WTC11 (cell line): Measurements from ENCODE around the gene MCRS1.

Experiments
- NR2C2 ChIP-seq: sonication (generic); formaldehyde crosslinking; IDR thresholded peaks from 2 replicates; pipeline ENCODE4 v1.8.0; 2022; ENCODE audit warnings: mild to moderate bottlenecking, missing genetic modification reagents
- TF ChIP-seq, protein P1 (sequence below): sonication (generic); formaldehyde crosslinking; IDR thresholded peaks from 2 replicates; pipeline ENCODE4 v1.8.0; 2022; ENCODE audit warnings: mild to moderate bottlenecking, missing genetic modification reagents
- TF ChIP-seq, protein P2 (sequence below): fragments of 200-600 bp; IDR thresholded peaks from 2 replicates; pipeline ENCODE4 v1.8.0; 2022; ENCODE audit warnings: antibody characterized with exemption

DNA sequence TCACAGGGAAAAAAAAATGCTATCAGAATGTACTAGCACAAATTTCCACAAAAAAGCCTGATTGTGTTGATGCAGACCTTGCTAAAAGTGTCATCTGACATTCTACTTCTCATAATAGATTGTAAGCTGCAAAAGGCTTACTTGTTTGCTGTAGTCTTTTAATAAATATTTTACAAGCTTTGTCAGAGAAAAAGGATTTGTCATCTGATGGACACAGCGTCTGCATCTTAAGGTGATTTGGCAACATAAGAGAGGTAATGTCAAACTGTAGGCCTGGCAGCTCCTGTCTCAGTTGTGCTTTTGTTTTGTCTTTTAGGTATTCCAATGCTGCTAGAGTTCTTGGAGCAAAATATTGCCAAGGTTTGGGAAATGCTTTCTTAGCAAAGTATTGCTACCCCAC is 55.4 kb downstream of the MCRS1 start:
- TF ChIP-seq, protein P1, sequence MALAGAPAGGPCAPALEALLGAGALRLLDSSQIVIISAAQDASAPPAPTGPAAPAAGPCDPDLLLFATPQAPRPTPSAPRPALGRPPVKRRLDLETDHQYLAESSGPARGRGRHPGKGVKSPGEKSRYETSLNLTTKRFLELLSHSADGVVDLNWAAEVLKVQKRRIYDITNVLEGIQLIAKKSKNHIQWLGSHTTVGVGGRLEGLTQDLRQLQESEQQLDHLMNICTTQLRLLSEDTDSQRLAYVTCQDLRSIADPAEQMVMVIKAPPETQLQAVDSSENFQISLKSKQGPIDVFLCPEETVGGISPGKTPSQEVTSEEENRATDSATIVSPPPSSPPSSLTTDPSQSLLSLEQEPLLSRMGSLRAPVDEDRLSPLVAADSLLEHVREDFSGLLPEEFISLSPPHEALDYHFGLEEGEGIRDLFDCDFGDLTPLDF (CRISPR knock-in tag) = no peak
- TF ChIP-seq, protein P2, sequence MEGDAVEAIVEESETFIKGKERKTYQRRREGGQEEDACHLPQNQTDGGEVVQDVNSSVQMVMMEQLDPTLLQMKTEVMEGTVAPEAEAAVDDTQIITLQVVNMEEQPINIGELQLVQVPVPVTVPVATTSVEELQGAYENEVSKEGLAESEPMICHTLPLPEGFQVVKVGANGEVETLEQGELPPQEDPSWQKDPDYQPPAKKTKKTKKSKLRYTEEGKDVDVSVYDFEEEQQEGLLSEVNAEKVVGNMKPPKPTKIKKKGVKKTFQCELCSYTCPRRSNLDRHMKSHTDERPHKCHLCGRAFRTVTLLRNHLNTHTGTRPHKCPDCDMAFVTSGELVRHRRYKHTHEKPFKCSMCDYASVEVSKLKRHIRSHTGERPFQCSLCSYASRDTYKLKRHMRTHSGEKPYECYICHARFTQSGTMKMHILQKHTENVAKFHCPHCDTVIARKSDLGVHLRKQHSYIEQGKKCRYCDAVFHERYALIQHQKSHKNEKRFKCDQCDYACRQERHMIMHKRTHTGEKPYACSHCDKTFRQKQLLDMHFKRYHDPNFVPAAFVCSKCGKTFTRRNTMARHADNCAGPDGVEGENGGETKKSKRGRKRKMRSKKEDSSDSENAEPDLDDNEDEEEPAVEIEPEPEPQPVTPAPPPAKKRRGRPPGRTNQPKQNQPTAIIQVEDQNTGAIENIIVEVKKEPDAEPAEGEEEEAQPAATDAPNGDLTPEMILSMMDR = no peak
- TF ChIP-seq NR2C2 (CRISPR knock-in tag) = no peak
